K562 (cell line): ENCODE results near the gene NONO. TPM values are rescaled to one million over a fixed set of nuclear protein-coding genes. Genes with fewer than 3 reads are reported as not detected.

ENCODE experiments used
- CEBPB ChIP-seq: fragments of 450-650 bp; IDR thresholded peaks from 2 replicates; pipeline ENCODE4 v1.6.1; 2016; ENCODE audit warnings: missing genetic modification characterization, missing compliant biosample characterization
- DACH1 ChIP-seq: fragments of 450-650 bp; IDR thresholded peaks from 2 replicates; pipeline ENCODE4 v1.6.1; 2018; ENCODE audit not compliant: partially characterized antibody
- MECOM ChIP-seq: fragments of 250-450 bp; sonication (Bioruptor Pico); IDR thresholded peaks from 2 replicates; pipeline ENCODE4 v1.8.0; 2022; ENCODE audit warnings: inconsistent platforms
- MEF2A ChIP-seq: IDR thresholded peaks from 2 replicates; pipeline ENCODE4 v1.6.1; 2011; ENCODE audit warnings: low read depth, mild to moderate bottlenecking, low read length, moderate library complexity; ENCODE audit not compliant: control insufficient read depth
- NCOA1 ChIP-seq: fragments of 450-650 bp; IDR thresholded peaks from 2 replicates; pipeline ENCODE4 v1.6.1; 2016; ENCODE audit warnings: low read depth
- VEZF1 ChIP-seq: fragments of 200-800 bp; sonication (Bioruptor generic); IDR thresholded peaks from 2 replicates; pipeline ENCODE4 v1.6.1; 2017; ENCODE audit warnings: missing genetic modification characterization, missing compliant biosample characterization
- YY1 ChIP-seq, 3 experiments: IDR thresholded peaks; 2 replicates each; pipeline ENCODE4 v1.6.1; 2011; ENCODE audit warnings: low read length in 2 of 3, mild to moderate bottlenecking in 2 of 3, moderate library complexity in 2 of 3, borderline replicate concordance in 1 of 3, control low read depth in 1 of 3, low read depth in 1 of 3; ENCODE audit not compliant: insufficient read depth in 3 of 3, insufficient replicate concordance in 2 of 3, control insufficient read depth in 1 of 3, insufficient read length in 1 of 3; ENCODE audit errors: extremely low read depth in 1 of 3
- ZFX ChIP-seq: sonication (generic); formaldehyde crosslinking; IDR thresholded peaks from 2 replicates; pipeline ENCODE4 v1.8.0; 2022; ENCODE audit warnings: mild to moderate bottlenecking, missing genetic modification reagents, moderate library complexity
- ZNF184 ChIP-seq: sonication (generic); formaldehyde crosslinking; IDR thresholded peaks from 2 replicates; pipeline ENCODE4 v1.5.0; 2020; ENCODE audit warnings: missing genetic modification reagents
- polyA plus RNA-seq, 8 experiments: library from polyadenylated mRNA; depleted of rRNA in 4 of 8; stranded (reverse) in 5 of 8; unstranded in 3 of 8; fragments of >200 nt; fragmentation: Nextera tagmentation in 2 of 8; fragmentation: Illumina TruSeq in 1 of 8; extraction: Ambion mirVana in 2 of 8; extraction: Trizol in 1 of 8; gene quantifications; 2 replicates each; pipeline versions ENCODE4 v1.2.1 to v1.2.3, GENCODE V29; 2011 to 2014; ENCODE audit warnings: inconsistent platforms in 1 of 8, missing spikeins in 1 of 8
- total RNA-seq, 7 experiments: library from RNA; depleted of rRNA in 6 of 7; stranded (reverse); fragments of >200 nt in 6 of 7; fragmentation: Illumina TruSeq in 2 of 7; extraction: Trizol in 2 of 7; gene quantifications; 2 replicates each; pipeline versions ENCODE4 v1.2.1 to v1.2.3, GENCODE V29; 2011 to 2021; ENCODE audit warnings: low replicate concordance in 1 of 7
- TF ChIP-seq, protein P1 (sequence below): conservative IDR thresholded peaks from 2 replicates; pipeline ENCODE4 v1.6.1; 2011; ENCODE audit warnings: low read depth, mild to moderate bottlenecking, low read length; ENCODE audit not compliant: control insufficient read depth
- TF ChIP-seq, protein P2 (sequence below): IDR thresholded peaks from 2 replicates; pipeline ENCODE4 v1.6.1; 2011; ENCODE audit warnings: borderline replicate concordance, low read depth, mild to moderate bottlenecking, moderate library complexity, low read length; ENCODE audit not compliant: insufficient read depth, poor library complexity, severe bottlenecking
- TF ChIP-seq, protein P3 (sequence below): fragments of 250-450 bp; sonication (Bioruptor Pico); IDR thresholded peaks from 2 replicates; pipeline ENCODE4 v1.4.0; 2020; ENCODE audit warnings: mild to moderate bottlenecking
- TF ChIP-seq, protein P4 (sequence below): fragments of 250-450 bp; sonication (Bioruptor Pico); IDR thresholded peaks from 2 replicates; pipeline ENCODE4 v1.8.0; 2022; ENCODE audit warnings: inconsistent platforms
- TF ChIP-seq, protein P5 (sequence below), 3 experiments: fragments of 200-800 bp in 1 of 3; sonication (Bioruptor generic) in 1 of 3; sonication (generic) in 1 of 3; formaldehyde crosslinking in 1 of 3; IDR thresholded peaks; 2 replicates each; pipeline versions ENCODE4 v1.6.1 to v1.8.0; 2016 to 2022; ENCODE audit warnings: mild to moderate bottlenecking in 2 of 3, missing compliant biosample characterization in 2 of 3, missing genetic modification characterization in 2 of 3, missing genetic modification reagents in 1 of 3

NONO gene
- total and polyA plus RNA-seq, 9 of the 15 experiments (the other 6 are each of a cell fraction or from before 2014, with no cell fraction given): 333 to 651 (median 451) TPM

DNA sequence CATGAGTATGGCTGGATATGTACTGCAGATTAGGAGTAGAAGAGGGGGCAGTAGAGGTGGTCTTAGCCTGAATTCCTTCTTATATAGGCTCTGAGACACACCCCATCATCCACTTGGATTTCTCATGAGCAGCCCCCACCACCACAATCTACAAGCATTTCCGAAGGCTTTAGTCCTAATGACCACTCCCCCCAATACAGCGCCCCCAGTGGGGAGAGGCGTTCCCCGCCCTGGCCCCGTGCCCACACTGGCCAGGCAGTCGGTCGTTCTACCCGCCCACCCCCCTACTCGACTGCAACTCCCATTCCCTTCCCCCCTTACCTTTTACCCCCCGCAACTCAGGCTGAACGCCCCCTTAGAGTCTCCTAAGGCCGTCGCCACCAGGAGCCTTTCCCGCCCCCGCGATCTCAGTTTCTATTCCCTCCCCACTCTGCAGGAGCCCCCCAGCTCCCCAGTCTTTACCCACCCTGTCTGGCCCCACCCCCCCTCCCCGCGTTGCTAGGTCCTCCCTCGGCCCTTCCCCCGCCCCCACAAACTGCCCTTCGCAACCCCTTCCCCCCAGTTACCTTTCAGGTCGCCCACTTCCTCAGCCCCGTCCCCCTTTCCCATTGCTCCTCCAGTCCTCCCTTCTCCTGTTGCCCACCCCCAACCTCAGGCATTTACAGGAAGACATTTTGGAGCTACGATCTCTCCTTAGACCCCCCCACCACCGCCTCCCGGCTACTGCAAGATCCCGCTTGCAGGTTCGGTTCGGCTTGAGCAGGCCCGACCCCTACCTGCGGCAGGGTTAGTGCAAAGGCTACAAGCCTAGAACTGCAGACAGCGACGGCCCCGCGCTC is 30.0 kb upstream of the NONO start (continued):
- TF ChIP-seq VEZF1 (CRISPR knock-in tag) (peak; percentile 37; the same call in 1 of the 2 replicates), ZNF184 (CRISPR knock-in tag) (no peak), MEF2A (no peak), CEBPB (tag) (no peak), YY1 (IDR thresholded peaks at IDR 0.05; ENCODE audit: borderline replicate concordance in 1 of 3, control insufficient read depth in 1 of 3, extremely low read depth in 1 of 3, insufficient read depth in 3 of 3, insufficient read length in 1 of 3, insufficient replicate concordance in 2 of 3, low read depth in 1 of 3, low read length in 2 of 3) (no peak), DACH1 (no peak), MECOM (no peak), ZFX (CRISPR knock-in tag) (0 out of 2 replicates have a peak, but pooled peaks have one; percentile 10), NCOA1 (no peak)
- TF ChIP-seq, protein P1, sequence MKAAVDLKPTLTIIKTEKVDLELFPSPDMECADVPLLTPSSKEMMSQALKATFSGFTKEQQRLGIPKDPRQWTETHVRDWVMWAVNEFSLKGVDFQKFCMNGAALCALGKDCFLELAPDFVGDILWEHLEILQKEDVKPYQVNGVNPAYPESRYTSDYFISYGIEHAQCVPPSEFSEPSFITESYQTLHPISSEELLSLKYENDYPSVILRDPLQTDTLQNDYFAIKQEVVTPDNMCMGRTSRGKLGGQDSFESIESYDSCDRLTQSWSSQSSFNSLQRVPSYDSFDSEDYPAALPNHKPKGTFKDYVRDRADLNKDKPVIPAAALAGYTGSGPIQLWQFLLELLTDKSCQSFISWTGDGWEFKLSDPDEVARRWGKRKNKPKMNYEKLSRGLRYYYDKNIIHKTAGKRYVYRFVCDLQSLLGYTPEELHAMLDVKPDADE: no peak
- TF ChIP-seq, protein P2, sequence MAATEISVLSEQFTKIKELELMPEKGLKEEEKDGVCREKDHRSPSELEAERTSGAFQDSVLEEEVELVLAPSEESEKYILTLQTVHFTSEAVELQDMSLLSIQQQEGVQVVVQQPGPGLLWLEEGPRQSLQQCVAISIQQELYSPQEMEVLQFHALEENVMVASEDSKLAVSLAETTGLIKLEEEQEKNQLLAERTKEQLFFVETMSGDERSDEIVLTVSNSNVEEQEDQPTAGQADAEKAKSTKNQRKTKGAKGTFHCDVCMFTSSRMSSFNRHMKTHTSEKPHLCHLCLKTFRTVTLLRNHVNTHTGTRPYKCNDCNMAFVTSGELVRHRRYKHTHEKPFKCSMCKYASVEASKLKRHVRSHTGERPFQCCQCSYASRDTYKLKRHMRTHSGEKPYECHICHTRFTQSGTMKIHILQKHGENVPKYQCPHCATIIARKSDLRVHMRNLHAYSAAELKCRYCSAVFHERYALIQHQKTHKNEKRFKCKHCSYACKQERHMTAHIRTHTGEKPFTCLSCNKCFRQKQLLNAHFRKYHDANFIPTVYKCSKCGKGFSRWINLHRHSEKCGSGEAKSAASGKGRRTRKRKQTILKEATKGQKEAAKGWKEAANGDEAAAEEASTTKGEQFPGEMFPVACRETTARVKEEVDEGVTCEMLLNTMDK: peak; percentile 80
- TF ChIP-seq, protein P3, sequence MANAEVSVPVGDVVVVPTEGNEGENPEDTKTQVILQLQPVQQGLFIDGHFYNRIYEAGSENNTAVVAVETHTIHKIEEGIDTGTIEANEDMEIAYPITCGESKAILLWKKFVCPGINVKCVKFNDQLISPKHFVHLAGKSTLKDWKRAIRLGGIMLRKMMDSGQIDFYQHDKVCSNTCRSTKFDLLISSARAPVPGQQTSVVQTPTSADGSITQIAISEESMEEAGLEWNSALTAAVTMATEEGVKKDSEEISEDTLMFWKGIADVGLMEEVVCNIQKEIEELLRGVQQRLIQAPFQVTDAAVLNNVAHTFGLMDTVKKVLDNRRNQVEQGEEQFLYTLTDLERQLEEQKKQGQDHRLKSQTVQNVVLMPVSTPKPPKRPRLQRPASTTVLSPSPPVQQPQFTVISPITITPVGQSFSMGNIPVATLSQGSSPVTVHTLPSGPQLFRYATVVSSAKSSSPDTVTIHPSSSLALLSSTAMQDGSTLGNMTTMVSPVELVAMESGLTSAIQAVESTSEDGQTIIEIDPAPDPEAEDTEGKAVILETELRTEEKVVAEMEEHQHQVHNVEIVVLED: no peak
- TF ChIP-seq, protein P4, sequence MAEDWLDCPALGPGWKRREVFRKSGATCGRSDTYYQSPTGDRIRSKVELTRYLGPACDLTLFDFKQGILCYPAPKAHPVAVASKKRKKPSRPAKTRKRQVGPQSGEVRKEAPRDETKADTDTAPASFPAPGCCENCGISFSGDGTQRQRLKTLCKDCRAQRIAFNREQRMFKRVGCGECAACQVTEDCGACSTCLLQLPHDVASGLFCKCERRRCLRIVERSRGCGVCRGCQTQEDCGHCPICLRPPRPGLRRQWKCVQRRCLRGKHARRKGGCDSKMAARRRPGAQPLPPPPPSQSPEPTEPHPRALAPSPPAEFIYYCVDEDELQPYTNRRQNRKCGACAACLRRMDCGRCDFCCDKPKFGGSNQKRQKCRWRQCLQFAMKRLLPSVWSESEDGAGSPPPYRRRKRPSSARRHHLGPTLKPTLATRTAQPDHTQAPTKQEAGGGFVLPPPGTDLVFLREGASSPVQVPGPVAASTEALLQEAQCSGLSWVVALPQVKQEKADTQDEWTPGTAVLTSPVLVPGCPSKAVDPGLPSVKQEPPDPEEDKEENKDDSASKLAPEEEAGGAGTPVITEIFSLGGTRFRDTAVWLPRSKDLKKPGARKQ (CRISPR knock-in tag): no peak
- TF ChIP-seq, protein P5, sequence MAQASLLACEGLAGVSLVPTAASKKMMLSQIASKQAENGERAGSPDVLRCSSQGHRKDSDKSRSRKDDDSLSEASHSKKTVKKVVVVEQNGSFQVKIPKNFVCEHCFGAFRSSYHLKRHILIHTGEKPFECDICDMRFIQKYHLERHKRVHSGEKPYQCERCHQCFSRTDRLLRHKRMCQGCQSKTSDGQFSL (CRISPR knock-in tag; IDR thresholded peaks at IDR 0.05): peak; percentile 78; the same call in 1 of the 2 replicates
- TF ChIP-seq, protein P5 (tag; IDR thresholded peaks at IDR 0.05): peak in 1 of 2 experiments; percentile 74; a peak in 2 of 4 replicates
